Retinal pigment epithelial cell (primary cell): ENCODE data around the gene ARHGAP24.
A peak's percentile ranks its signal among the peaks of the same experiment; 100 is the strongest.

Experiments used
- DNase-seq: peaks from one replicate; pipeline ENCODE4 v3.0.0-alpha.2; 2010; ENCODE audit warnings: low read depth
- H3K4me3 ChIP-seq: 2 replicates; pipeline ENCODE4 v1.5.1; 2011; ENCODE audit warnings: mild to moderate bottlenecking, low read length, control low read depth, moderate library complexity
- CTCF ChIP-seq: conservative IDR thresholded peaks from 2 replicates; pipeline ENCODE4 v1.5.1; 2011; ENCODE audit warnings: low read depth, low read length, control low read depth, inconsistent platforms

ARHGAP24 gene

GRCh38 chr4:85569730-85570299, 94.9 kb downstream of the ARHGAP24 start:
- H3K4me3 ChIP-seq = no peak overlapping the region
- DNase-seq = no peak
- TF ChIP-seq CTCF = no peak

- TF ChIP-seq CTCF = no peak
- DNase-seq = no peak
- H3K4me3 ChIP-seq = no peak overlapping the region
Measured at GRCh38 chr4:85570388-85570787, 95.4 kb downstream of the ARHGAP24 start.

- no peak overlapping the region for H3K4me3 ChIP-seq
- TF ChIP-seq CTCF = no peak
- no peak for DNase-seq
Measured at GRCh38 chr4:85571008-85571407, 96.1 kb downstream of the ARHGAP24 start.

- no peak overlapping the region for H3K4me3 ChIP-seq
- peak; percentile 30 for DNase-seq
- TF ChIP-seq CTCF = no peak
Measured at GRCh38 chr4:85573270-85573669, 98.3 kb downstream of the ARHGAP24 start.

GRCh38 chr4:85577307-85577706, 102.4 kb downstream of the ARHGAP24 start:
- H3K4me3 ChIP-seq = no peak overlapping the region
- DNase-seq = no peak
- TF ChIP-seq CTCF = no peak

- no peak for DNase-seq
- TF ChIP-seq CTCF = no peak
- H3K4me3 ChIP-seq = no peak overlapping the region
Measured at GRCh38 chr4:85579942-85580341, 105.0 kb downstream of the ARHGAP24 start.

GRCh38 chr4:85580489-85580888, 105.5 kb downstream of the ARHGAP24 start:
- no peak for TF ChIP-seq CTCF
- H3K4me3 ChIP-seq = no peak overlapping the region
- no peak for DNase-seq
